HepG2 (cell line): ENCODE measurements around the gene NARS2. TPM values are rescaled to one million over a fixed set of nuclear protein-coding genes. Genes with fewer than 3 reads are reported as not detected.
A peak's percentile ranks its signal among the peaks of the same experiment; 100 is the strongest.

Experiments
- ATAC-seq: fragments of 200-7000 bp; cut with Tn5 transposase; 3 replicates; pipeline ENCODE4 v1.9.1; 2020; ENCODE audit warnings: mild to moderate bottlenecking, moderate library complexity
- BruUV-seq: library from RNA; stranded (reverse); fragments of 400-500 nt; replicated peaks from 2 replicates; lab custom pipeline; 2021; lab: Mats Ljungman, UMichigan
- CTCF ChIA-PET: fragments of 300-600 bp; formaldehyde crosslinking; extraction: SDS; loops from one replicate; lab custom pipeline; 2021; ENCODE audit warnings: low total read pairs, inconsistent platforms, low intra/inter-chr PET ratio; lab: Yijun Ruan, JAX
- POLR2A ChIA-PET: fragments of 350-600 bp; sonication (Branson Sonifier 250); formaldehyde crosslinking; loops from one replicate; lab custom pipeline; 2020; ENCODE audit warnings: antibody characterized with exemption, inconsistent platforms; lab: Yijun Ruan, JAX
- DNase-seq: peaks from one replicate; pipeline ENCODE4 v3.0.0-alpha.2; 2015; ENCODE audit warnings: low spot score
- FAIRE-seq: peaks from 3 replicates; lab custom pipeline; 2011; peaks lifted over from hg19 to GRCh38; lab: Jason Lieb, UNC
- H2AFZ ChIP-seq: one replicate; pipeline ENCODE4 v1.6.1; 2011; ENCODE audit warnings: low read length, inconsistent platforms
- H3K27ac ChIP-seq: fragments of 300-600 bp; 3 replicates; pipeline ENCODE4 v1.8.0; 2011; ENCODE audit warnings: mixed run types, mild to moderate bottlenecking, mixed read lengths, low read length, inconsistent platforms; ENCODE audit not compliant: insufficient read depth; ENCODE audit errors: extremely low read length
- H3K27me3 ChIP-seq, 2 experiments: fragments of 200-600 bp in 1 of 2; 2 replicates in 1 of 2; 3 replicates in 1 of 2; pipeline versions ENCODE4 v1.6.0 to v1.8.0; 2011; ENCODE audit warnings: low read length in 2 of 2, mild to moderate bottlenecking in 2 of 2, moderate library complexity in 2 of 2, inconsistent platforms in 1 of 2; ENCODE audit not compliant: insufficient read depth in 2 of 2, control insufficient read depth in 1 of 2
- H3K36me3 ChIP-seq, 2 experiments: fragments of 200-600 bp in 1 of 2; replicated peaks in 1 of 2; 2 replicates in 1 of 2; 3 replicates in 1 of 2; pipeline versions ENCODE4 v1.5.1 to v1.8.0; 2011; ENCODE audit warnings: low read length in 2 of 2, inconsistent platforms in 1 of 2; ENCODE audit not compliant: insufficient read depth in 2 of 2, control insufficient read depth in 1 of 2
- H3K4me1 ChIP-seq: 2 replicates; pipeline ENCODE4 v1.5.1; 2012; ENCODE audit warnings: low read length, inconsistent platforms; ENCODE audit not compliant: insufficient read depth
- H3K4me2 ChIP-seq: 2 replicates; pipeline ENCODE4 v1.6.0; 2011; ENCODE audit warnings: low read depth, low read length, inconsistent platforms
- H3K4me3 ChIP-seq, 3 experiments: fragments of 200-600 bp in 1 of 3; sonication (generic), shearing (Covaris generic) in 1 of 3; replicated peaks in 1 of 3; 2 replicates each; pipeline ENCODE4 v1.5.1; 2011 to 2016; ENCODE audit warnings: low read length in 3 of 3, inconsistent platforms in 2 of 3, low read depth in 2 of 3, mild to moderate bottlenecking in 2 of 3, control low read depth in 1 of 3, mixed read lengths in 1 of 3; ENCODE audit not compliant: insufficient read depth in 1 of 3
- H3K79me2 ChIP-seq: one replicate; pipeline ENCODE4 v1.6.1; 2011; ENCODE audit warnings: low read length, inconsistent platforms; ENCODE audit not compliant: insufficient read depth
- H3K9ac ChIP-seq: 2 replicates; pipeline ENCODE4 v1.6.0; 2011; ENCODE audit warnings: mild to moderate bottlenecking, low read depth, low read length, inconsistent platforms; ENCODE audit not compliant: insufficient read depth
- H3K9me3 ChIP-seq: 2 replicates; pipeline ENCODE4 v1.5.1; 2012; ENCODE audit warnings: mild to moderate bottlenecking, low read length
- H4K20me1 ChIP-seq: 2 replicates; pipeline ENCODE4 v1.6.0; 2011; ENCODE audit warnings: inconsistent platforms, mild to moderate bottlenecking, low read length, moderate library complexity; ENCODE audit not compliant: insufficient read depth
- SAP130 ChIP-seq: IDR thresholded peaks from 2 replicates; pipeline ENCODE4 v1.6.1; 2016; ENCODE audit warnings: low read depth
- TBX3 ChIP-seq: fragments of 450-650 bp; IDR thresholded peaks from 2 replicates; pipeline ENCODE4 v1.6.1; 2017; ENCODE audit warnings: antibody characterized with exemption, mild to moderate bottlenecking, inconsistent platforms, borderline replicate concordance
- ZNF589 ChIP-seq: sonication (generic); formaldehyde crosslinking; conservative IDR thresholded peaks from 2 replicates; pipeline ENCODE4 v1.8.0; 2022; ENCODE audit warnings: mild to moderate bottlenecking, moderate library complexity, missing genetic modification reagents
- ZNF598 ChIP-seq: sonication (generic); formaldehyde crosslinking; IDR thresholded peaks from 2 replicates; pipeline ENCODE4 v1.5.1; 2020; ENCODE audit warnings: mild to moderate bottlenecking, missing genetic modification reagents, borderline replicate concordance
- WGBS: methylation state at CpG from one replicate; pipeline ENCODE4 v1.1.6; 2017; ENCODE audit warnings: low lambda C conversion rate; 5-methylcytosine and 5-hydroxymethylcytosine counted together
- in situ Hi-C: cut with HindIII; loops from 2 replicates; pipeline ENCODE4 v1.10.0; 2017; ENCODE audit warnings: low pct_unique_long_range_greater_than_20kb; ENCODE audit not compliant: extremely low pct_ligation_motif_present
- intact Hi-C: fragments of 100-400 bp; cut with micrococcal nuclease; formaldehyde crosslinking; loops from one replicate; pipeline ENCODE4 v1.10.0; 2022; ENCODE audit not compliant: unreplicated experiment
- polyA plus RNA-seq, 8 experiments: library from polyadenylated mRNA; depleted of rRNA in 3 of 8; stranded (reverse) in 7 of 8; unstranded in 1 of 8; fragments of >200 nt; fragmentation: Illumina TruSeq in 4 of 8; extraction: Trizol in 4 of 8; gene quantifications; 2 replicates each; pipeline versions ENCODE4 v1.2.1 to v1.2.3, GENCODE V29; 2011 to 2016; ENCODE audit warnings: low read depth in 4 of 8, missing spikeins in 1 of 8, mixed read lengths in 1 of 8; ENCODE audit not compliant: insufficient read depth in 1 of 8
- total RNA-seq, 5 experiments: library from RNA; depleted of rRNA; stranded (reverse); fragments of >200 nt; fragmentation: Illumina TruSeq; extraction: Trizol; gene quantifications; 2 replicates each; pipeline ENCODE4 v1.2.3, GENCODE V29; 2016; ENCODE audit warnings: low read depth in 1 of 5
- TF ChIP-seq, protein P1 (sequence below): sonication (generic); formaldehyde crosslinking; IDR thresholded peaks from 2 replicates; pipeline ENCODE4 v1.8.0; 2022; ENCODE audit warnings: mild to moderate bottlenecking, missing genetic modification reagents, borderline replicate concordance

NARS2 gene
- total and polyA plus RNA-seq, 2 of the 13 experiments (the other 11 are each of a cell fraction or from before 2014, with no cell fraction given) = 45.9 to 65.0 TPM

DNA sequence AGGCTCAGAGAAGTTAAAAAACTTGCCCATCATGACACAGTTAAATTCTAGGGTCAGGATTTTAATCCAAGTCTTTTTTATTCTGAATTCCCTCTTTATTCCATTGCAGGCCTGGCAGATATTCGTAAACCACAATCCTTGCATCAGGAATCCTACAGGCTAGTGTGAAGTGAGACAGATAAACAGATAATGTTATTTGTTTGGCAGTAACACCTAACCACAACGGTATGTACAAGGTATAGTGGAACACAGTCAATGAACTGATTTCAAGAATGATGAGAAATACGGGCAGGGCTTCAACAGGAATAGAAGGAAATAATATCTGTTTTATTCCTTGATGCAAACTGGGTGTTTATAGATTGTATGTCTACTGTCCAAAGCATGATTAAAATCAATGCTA is 32.0 kb upstream of the NARS2 start:
- DNase-seq = no peak
- no peak for FAIRE-seq
- BruUV-seq = no TSS peak
- H4K20me1 ChIP-seq = no peaks in the 10 kb centered on the region
- no peaks in the 10 kb centered on the region for H3K36me3 ChIP-seq
- no peak overlapping the region for H2AFZ ChIP-seq
- H3K27me3 ChIP-seq = no peaks in the 10 kb centered on the region
- H3K9ac ChIP-seq = no peak overlapping the region
- ChIA-PET POLR2A (no interaction called here), CTCF (no interaction called here)
- no peak for TF ChIP-seq ZNF598
- TF ChIP-seq TBX3 = 0 out of 2 replicates have a peak, but pooled peaks have one; percentile 13
- H3K4me1 ChIP-seq = peaks cover 18% of the 10 kb centered on the region
- H3K79me2 ChIP-seq = no peaks in the 10 kb centered on the region
- no peak for ATAC-seq
- WGBS = 69% methylated on average over 3 of the region's 3 CpGs
- in situ Hi-C loops = no loop called here
- H3K4me3 ChIP-seq = no peak overlapping the region
- no peaks in the 10 kb centered on the region for H3K9me3 ChIP-seq
- H3K4me2 ChIP-seq = no peak overlapping the region
- intact Hi-C loops = loop anchor here (10.0 kb wide), 1 partner anchor 1732 kb away; no protein-coding TSS in a partner anchor
- H3K27ac ChIP-seq = no peak overlapping the region

DNA sequence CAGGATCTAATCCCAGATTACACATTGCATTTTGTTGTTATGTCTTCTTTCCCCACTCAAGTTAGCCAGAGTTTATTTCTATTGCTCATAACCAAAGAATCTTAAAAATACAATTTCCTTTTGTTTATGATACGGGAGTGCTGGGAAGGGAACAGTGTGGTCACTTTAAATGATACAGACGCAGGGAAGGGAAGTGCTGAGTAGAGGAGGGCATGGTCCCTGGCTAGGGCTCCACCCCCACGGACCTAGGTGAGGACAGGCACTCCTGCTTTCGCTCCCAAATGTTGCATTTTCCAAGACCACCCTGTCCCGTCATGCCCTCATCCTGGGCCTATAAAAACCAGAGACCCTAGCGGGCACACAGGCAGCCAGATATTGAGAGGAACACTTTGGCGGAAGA is 30.6 kb upstream of the NARS2 start:
- DNase-seq = no peak
- intact Hi-C loops = loop anchor here (10.0 kb wide), 1 partner anchor 1730 kb away; no protein-coding TSS in a partner anchor
- 86% methylated on average over 7 of the region's 7 CpGs for WGBS
- no peak overlapping the region for H2AFZ ChIP-seq
- no peak overlapping the region for H3K4me2 ChIP-seq
- in situ Hi-C loops = no loop called here
- H3K36me3 ChIP-seq = no peaks in the 10 kb centered on the region
- no peaks in the 10 kb centered on the region for H3K9me3 ChIP-seq
- no peaks in the 10 kb centered on the region for H3K27me3 ChIP-seq
- no peak overlapping the region for H3K9ac ChIP-seq
- CTCF ChIA-PET = no interaction called here
- no peak for TF ChIP-seq SAP130 (CRISPR knock-in tag)
- TF ChIP-seq, protein P1, sequence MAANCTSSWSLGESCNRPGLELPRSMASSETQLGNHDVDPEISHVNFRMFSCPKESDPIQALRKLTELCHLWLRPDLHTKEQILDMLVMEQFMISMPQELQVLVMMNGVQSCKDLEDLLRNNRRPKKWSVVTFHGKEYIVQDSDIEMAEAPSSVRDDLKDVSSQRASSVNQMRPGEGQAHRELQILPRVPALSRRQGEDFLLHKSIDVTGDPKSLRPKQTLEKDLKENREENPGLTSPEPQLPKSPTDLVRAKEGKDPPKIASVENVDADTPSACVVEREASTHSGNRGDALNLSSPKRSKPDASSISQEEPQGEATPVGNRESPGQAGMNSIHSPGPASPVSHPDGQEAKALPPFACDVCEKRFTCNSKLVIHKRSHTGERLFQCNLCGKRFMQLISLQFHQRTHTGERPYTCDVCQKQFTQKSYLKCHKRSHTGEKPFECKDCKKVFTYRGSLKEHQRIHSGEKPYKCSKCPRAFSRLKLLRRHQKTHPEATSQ (CRISPR knock-in tag) = no peak
- TF ChIP-seq ZNF589 (CRISPR knock-in tag) = no peak
- TF ChIP-seq, all 625 proteins: peak for 0
- Histone ChIP-seq H3K27ac (no peak overlapping the region), H3K4me3 (no peak overlapping the region), H3K4me1 (peaks cover 28% of the 10 kb centered on the region), H4K20me1 (no peaks in the 10 kb centered on the region), H3K79me2 (no peaks in the 10 kb centered on the region)
- POLR2A ChIA-PET = no interaction called here
- FAIRE-seq = no peak
- no peak for ATAC-seq
- no TSS peak for BruUV-seq
